HG02973 (cell line): ENCODE results near the gene ARHGEF4.

Experiments used
- ATAC-seq: cut with Tn5 transposase; IDR thresholded peaks from one replicate; pipeline ENCODE4 v1.9.1; 2021; ENCODE audit warnings: moderate library complexity; ENCODE audit not compliant: unreplicated experiment

ARHGEF4 gene

DNA sequence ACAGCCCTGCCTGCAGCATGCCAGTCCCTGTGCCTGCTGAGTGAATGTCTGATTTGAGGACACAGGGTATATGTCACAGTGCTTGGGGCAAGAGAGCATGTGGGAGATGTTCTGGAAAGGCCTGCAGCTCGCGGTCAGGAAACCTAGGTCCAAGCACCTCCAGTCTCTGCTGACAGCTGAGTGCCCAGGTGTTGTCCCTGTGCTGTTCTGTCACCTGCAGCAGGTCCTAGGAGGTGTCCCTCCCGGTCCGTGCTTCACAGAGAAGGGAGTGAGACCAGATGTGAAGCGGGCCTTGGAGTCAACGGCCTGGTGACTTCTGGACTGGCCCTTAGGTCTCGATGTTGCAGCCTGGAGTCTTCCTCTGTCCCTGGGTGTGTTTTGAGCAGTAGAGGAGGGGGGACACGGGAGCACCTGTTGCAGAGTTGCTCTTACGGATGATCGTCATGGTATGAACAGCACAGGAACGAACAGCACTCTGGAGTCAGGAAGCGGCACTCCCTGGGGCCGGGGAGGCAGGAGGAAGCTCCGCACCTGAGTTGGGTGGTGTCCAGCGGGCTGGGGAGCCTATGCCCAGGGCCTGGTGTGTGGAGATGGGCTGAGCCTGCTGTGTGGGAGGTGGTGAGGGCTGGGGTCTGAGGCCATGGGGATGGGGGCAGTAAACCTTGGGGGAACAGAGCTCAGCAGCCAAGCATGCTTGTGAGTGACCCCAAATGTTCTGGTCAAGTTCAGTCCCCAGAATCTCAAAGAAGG is 21.6 kb upstream of the ARHGEF4 start:
- ATAC-seq: no peak

DNA sequence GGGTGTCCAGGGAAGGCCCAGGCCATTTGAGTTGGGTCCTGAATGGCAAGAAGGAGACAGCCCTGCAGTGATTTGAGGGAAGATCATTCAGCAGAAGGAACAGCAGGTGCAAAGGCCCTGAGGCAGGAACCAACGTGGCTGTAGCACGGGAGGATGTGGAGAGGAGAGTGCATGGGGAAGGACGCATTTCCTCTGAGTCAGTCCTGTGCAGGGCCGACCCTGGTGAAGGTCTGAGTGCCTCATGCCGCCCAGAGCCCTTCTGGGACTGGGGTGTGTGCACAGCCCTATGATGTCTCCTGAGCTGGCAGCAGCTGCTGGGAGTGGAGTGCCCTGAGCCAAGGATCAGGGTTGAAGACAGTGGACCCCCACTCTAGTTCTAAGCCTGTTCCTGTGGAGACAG is 17.9 kb upstream of the ARHGEF4 start:
- no peak for ATAC-seq

DNA sequence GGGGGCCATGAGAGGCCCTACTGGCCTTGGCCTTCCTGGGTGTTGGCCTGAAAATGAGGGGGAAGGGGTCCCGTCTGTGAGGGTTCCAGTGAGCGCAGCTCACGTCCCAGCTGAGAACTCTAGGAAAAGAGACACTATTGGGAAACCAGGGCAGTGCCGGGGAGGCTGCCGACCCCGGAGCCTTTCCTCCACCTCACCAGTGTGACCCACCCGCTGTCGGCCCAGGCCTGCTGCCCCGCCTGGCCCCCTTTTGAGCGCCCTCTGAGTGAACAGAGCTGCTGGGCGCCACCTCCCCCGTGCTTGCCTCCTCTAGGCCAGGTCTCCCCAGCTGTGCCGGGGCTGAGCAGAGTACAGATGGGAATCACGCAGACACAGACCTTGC is 17.5 kb upstream of the ARHGEF4 start:
- ATAC-seq: no peak

DNA sequence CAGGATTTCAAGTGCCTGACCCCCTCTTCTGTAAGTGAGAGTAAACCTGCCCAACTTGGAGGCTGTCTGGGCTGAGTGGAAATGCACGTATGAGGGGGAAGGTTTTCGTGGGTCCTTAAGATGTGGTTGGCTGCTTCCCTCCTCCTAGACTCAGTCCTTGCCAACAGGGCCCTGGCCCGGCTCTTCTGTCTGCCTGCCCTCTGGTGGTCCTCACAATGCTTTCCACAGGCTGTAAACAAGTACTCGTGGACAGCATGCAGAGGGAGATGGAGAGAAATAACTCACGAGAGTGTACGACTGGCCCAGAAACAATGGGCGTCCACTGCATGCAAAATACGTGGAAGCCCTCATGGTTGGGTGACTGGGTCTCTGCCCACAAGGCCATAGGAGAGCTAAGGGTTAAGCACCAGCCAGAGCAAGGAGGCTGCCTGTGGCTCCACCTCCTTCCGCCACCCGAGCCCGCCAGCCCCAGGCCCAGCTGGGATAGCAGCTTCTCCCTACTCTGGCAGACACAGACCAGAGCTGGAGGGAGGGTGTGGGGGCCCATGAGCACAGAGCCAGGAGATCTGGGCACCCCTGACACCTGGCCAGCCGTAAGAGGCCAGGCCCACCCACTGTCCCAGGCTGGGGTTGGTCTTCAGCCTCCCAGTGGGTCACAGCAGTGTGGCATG is 17.0 kb upstream of the ARHGEF4 start:
- no peak for ATAC-seq

DNA sequence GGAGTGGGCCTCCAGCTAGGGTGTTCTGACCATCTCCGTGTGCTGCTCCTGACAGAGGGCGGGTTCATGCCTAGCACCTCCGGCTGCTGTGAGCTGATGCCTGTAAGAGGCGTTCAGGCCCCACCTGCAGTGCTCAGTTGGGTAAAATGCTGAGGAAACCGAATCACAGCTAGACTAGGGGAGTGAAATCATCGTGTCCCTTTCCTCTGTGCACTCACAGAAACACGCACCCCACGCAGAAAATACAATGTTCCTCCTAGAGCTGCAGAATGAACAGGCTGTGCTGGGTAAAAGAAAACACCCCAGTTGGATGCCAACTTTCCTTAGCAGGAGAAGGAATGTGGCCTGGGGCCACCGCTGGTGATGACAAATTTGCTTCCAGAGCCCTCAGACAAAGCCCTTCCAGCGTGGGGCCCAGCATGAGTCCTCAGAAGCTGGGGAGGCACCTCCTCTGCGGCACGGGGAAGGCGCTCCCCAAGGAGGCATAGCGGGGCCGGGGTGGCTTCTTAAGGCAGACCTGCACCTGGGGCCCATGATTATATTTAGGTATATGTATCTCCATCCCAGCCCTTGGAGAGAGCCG is 16.3 kb upstream of the ARHGEF4 start:
- no peak for ATAC-seq

DNA sequence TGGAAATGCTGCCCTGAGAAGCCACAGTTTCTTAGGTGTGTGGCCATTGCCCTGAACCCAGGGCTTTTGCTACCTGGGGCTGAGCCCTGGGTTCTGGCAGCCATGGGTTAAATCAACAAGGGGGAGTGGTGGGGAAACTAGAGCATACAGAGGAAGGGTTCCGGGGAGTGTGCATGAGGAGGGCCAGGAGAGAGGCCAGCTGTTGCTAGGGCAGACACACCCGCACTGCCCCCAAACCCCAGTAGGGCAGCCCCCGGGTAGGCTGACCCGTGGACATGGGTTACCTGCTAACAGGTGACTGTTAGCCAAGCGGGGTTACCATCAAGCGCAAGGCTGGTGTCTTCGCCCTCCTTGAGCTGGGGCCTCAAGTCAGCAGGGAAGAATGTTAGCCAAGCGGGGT is 14.8 kb upstream of the ARHGEF4 start:
- no peak for ATAC-seq

DNA sequence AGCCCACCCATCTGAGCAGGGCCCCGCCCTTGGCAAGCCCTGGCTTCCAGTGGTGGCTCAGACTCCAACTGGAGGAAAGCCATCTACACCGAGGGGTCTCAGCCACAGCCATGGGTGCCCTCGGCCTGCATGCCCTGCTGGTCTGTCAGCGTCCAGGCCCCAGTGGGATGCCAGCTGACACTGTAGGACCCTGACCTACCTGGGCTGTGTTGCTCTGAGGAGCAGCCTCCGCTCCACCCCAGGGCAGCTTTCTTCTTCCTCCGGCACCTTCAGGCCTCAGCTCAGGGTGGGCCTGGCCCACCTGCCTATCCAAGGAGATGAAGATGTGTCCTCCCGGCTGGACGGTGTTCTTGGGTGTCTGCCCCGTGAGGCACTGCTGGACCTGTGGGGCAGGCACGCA is 13.9 kb upstream of the ARHGEF4 start:
- ATAC-seq: no peak

DNA sequence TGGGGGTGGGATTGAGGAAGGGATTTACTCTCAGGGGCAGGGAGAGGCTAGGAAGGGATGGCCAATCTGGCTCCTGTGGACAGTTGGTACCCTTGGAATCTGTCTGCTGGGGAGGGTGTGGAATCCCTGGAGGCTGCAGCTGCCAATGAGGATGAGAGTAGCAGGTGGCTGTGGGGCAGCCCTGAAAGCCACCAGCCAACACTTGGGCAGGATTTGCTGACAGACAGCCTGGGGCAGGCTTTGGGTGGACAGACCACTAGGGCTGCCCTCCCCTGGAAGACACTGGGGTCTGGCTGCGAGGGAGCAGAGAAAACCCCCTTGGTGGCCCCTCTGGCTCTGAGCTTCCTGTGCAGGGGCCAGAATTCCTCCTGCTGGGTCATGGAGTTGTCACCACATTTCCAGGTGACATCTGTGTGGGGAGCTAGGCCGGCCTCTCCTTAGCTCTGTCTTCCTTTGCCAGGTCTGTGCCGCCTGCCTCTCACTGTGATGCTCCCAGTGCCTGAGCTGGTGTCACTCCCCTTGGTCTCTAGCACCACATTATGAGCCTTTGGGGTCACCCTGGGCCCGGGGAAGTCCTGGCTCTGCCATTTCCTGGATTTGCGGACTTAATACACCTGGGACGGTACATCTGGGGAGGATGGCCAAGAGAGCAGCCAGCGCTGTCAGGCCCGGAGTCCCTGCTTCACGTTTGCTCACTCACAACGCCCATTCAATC is 13.4 kb upstream of the ARHGEF4 start:
- no peak for ATAC-seq

DNA sequence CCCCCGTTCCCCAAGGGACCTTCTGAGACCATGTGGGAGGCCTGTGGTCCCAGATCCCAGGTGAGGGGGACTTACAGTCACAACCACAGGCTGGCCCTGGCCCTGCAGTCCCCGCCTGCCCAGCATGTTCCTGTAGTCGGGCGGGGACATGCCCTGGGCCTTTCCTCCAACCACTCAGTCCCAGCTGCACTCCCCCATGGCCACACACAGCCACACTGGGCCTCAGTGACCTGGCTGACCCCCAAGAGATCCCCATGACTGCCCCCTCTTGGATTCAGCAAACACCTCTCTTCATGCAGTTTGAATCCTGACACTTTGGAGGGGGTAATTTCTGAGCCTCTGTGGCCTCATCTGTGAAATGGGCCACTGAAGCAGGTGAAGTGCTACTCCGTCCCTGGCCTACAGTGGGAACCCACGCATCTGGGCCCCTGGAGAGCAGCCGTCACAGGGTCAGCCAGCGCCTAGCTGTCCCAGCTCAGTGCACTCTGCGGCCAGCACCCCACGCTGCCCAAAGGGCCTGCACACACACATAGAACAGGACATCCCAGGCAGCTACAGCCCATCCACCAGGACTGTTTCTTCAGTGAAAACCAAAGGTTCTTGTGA is 12.7 kb upstream of the ARHGEF4 start:
- ATAC-seq: peak; percentile 45

DNA sequence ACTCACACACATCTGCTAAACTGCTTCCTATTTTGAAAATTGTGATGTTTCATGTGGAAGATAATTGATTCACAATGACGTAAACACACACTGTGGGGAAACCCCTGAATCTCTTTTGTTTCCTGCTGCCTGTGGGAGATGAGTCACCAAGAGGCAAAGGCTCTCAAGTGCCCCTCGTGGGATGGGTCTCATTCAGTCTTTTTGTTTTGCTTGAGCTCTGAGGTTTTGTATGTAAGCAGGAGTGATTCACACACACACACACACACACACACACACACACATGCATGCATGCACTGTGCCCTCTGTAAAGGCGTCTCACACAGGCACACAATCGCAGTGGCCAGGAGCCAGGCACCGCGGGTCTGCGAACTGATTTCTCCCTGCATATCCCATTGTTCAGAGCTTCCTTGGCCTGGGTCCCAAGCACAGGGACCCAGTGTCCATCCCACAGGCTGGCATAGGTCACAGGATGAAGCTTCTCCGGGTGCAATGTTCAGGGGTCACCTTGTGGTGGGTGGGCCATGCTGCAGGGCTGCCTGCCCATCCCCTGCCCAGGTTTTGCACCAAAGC is 12.1 kb upstream of the ARHGEF4 start:
- ATAC-seq: peak; percentile 91

DNA sequence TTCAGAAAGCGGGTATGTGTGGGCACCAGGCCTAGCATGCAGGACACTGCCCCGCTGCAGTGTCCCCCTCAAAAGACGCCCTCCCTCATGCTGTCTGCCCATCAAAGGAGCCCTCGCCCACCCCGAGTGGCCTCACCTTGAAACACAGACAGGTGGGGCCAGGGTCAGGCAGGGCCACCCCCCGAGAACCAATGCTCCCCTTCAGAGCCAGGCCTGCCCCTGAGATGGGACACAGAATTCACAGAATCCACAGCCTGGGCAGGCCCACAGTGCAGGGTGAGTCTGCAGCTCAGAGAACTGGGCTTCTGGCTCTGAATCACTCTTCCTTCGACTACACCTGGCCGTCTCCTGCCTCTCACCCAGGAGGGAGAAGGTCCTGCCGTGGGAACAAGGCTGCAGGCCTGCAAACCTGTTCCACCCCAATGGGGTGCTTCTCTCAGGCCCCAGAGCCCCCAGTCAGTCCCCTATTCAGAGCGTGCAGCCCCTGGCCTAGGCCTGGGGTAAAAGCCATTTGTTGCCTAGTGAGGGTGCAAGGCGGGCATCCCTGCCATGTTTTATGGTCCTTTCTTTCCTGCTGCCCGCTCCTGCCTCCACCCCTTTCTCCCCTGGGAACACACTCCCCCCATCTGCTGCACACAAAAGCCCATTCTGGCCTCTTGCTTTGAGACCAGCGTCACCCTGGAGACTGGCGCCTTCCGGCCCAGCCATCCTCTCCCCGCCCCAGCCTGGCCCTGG is 11.3 kb upstream of the ARHGEF4 start:
- no peak for ATAC-seq

DNA sequence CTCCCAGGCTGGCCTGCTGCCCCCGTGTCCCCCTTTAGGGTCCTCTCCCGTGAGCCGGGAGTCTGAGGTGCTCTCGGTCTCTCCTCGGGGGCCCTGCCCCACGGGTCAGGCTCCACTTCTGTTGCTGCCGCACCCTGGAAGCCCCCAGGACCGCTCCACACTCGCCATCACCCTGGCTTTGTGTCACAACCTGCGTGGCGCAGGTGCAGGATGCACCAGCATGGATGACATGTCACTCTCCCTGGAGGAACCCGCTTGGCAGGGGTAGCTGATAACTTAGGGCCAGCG is 10.8 kb upstream of the ARHGEF4 start:
- no peak for ATAC-seq

DNA sequence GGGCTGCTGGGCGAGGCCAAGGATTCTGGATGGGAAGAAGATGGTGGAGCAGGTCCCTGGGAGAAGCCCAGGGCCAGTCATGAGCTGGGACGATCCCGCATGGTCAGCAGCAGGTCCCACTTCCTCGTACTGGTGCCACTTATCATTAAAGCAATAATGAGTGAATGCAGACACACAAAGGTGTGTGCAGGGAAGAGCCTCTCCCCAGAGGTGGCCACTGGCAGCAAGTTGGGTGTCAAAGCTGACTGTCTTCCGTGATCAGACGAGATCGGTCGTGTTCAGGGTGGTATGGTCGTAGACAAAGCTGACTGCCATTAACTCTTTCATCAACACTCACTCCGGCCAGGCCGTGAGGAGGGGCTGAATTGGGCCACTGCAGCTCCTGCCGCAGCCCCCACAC is 10.3 kb upstream of the ARHGEF4 start:
- no peak for ATAC-seq

DNA sequence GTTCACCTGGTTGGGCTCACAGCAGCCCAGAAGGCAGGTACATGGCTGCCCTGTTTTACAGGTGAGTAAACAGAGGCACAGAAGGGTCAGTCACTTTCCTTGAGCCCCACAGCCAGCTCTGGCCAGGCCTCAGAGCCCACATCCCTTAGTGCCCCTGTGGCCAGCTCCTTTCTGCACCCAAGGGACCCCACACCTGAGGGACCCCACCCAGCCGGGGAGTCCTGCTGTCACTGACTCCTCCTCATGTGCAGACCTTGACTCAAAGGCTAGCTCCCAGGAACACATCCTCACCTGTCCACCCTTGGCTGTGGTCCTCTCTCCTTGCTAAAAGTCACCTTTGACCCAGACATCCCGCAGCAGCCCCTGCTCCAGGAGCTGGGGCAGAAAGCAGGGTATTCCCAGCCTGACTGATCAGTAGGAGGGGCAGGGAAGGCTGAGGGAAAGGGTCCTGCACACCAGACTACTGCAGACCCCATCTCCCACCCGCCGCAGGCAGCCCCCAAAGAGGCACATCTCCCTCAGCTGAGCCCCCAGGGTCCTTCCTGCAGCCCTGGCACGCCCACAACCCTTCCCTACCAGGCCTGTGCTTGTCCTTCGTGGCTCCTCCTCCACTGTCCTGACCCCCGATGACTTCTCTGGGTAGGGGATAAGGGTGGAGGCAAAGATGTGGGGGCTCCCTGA is 9.8 kb upstream of the ARHGEF4 start:
- ATAC-seq: no peak

DNA sequence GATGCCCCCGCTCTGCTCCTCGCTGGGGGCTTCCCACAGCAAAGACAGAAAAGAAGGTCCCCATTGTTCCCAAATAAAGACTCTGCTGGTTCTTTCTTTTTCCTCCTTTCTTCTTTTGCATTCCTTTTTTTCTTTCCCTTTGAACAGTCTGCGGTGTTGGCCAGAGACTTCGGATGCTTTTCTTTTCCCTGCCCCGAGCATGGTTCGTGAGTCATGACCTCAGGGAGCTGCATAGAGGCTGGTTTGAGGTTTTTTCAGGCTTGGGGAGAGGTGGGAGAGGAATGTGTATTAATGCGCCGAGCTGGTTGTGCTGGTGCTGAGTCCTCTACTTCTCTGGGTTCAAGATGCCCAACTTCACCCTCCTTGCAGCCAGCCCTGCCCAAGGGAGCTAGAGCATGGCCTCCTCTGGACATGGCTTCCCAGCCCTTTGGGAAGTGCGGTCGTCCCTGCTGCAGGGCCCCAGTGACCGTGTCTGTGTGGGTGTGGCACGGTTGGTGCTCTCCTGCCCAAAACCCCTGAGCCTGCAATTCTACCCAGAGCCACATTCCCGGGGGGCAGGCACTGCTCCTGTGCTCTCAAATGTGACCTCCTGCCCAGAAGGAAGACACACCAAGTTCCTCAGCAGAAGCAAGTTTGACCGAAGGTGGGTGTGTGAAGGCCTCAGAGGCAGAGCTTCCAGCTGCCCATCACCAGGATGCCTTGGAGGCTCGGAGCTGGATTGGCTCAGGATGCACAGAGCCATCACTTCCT is 9.0 kb upstream of the ARHGEF4 start:
- no peak for ATAC-seq

DNA sequence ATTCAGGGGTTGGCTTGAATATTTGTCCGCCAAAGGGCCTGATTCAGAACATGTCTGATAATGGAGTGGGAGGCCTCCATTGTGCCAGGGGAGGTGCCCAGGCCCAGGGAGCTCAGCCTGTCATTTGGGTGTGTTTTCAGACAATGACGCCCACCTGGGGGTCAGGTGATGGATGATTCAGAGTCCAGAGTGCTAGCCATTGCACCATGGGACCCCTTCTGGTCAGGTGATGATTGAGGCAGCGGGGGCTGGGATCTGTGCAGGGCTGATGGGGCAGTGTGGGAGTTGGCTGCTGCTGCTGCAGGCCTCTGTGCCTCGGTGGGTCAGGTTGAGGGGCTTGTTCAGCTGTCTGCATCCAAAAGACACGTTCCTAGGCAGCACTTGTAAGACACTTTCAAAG is 8.3 kb upstream of the ARHGEF4 start:
- ATAC-seq: no peak

DNA sequence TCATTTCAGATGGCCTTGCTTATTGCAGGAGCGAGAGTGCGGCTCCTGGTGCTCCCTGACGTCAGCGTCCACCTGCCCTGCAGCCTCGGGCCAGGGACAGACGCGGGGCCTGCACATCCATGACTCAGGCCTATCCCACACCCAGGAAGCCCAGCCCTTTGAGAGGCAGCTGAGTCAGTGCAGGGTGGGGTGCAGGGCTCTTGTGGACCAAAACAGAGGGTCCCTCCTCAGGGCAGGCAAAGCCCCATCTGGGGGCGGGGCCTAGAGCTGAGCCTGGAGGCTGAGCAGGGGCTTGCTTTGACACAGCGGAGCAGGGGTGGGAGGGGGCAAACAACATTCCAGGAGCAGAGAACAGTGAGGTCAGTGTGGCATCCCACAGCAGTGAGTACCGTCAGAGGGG is 7.7 kb upstream of the ARHGEF4 start:
- ATAC-seq: no peak

DNA sequence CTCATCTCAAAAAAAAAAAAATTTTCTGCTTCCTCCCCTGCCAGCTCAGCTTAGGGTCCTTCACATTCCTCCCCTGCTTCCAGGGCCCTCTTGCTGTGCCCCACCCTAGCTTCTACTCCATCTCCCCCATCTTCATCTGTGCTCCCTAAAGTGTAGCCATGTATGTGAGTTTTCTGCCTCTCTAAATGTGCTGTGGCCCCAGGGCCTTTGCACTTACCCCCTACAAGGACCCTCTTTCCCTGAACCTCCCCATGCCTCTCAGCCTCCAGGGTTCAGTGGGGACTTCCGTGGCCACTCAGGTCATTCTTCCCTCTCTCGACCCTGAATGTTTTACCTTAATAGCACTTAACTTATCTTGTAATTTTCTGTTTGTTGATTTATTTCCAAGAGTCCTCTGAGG is 6.2 kb upstream of the ARHGEF4 start:
- ATAC-seq: no peak

DNA sequence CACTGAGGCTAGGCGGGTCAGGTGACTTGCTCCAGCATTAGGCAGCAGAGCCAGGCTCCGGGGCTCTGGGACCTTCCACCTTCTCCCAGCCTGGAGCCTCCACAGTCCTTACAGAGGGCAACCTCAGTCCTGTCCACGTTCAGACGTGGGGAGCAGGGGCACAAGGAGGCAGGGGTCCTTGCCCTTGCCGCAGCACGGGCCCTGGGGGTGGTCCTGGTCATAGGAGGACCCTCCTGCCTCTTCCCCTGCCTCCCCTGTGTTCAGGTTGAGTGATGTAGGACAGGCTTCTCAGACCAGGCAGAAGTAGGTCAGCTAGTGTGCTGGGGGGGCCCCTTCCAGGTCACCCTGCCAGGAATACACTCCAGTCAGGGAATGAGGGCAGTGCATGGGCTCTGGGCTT is 5.4 kb upstream of the ARHGEF4 start:
- ATAC-seq: no peak
